GM23248 (cell line): ENCODE measurements around the gene HDAC3. TPM values are rescaled to one million over a fixed set of nuclear protein-coding genes. Genes with fewer than 3 reads are reported as not detected.

Experiments used
- DNase-seq: peaks from one replicate; pipeline ENCODE4 v3.0.0-alpha.2; 2015
- H2AFZ ChIP-seq: fragments of 200-600 bp; sonication (generic); 2 replicates; pipeline ENCODE4 v1.6.1; 2016; ENCODE audit warnings: antibody characterized with exemption
- H3F3A ChIP-seq: fragments of 200-600 bp; sonication (generic); 2 replicates; pipeline ENCODE4 v1.6.1; 2016; ENCODE audit warnings: mild to moderate bottlenecking, antibody characterized with exemption, mixed run types; ENCODE audit not compliant: insufficient read depth
- H3K27ac ChIP-seq: fragments of 200-600 bp; sonication (generic); 2 replicates; pipeline ENCODE4 v1.5.1; 2016; ENCODE audit warnings: mild to moderate bottlenecking
- H3K27me3 ChIP-seq: fragments of 200-600 bp; sonication (generic); replicated peaks from 2 replicates; pipeline ENCODE4 v1.6.1; 2016; ENCODE audit warnings: mild to moderate bottlenecking; ENCODE audit not compliant: insufficient read depth
- H3K36me3 ChIP-seq: fragments of 200-600 bp; sonication (generic); 2 replicates; pipeline ENCODE4 v1.6.1; 2016; ENCODE audit warnings: low read depth, mild to moderate bottlenecking
- H3K4me1 ChIP-seq: fragments of 200-600 bp; sonication (generic); 2 replicates; pipeline ENCODE4 v1.6.1; 2016; ENCODE audit warnings: mild to moderate bottlenecking; ENCODE audit not compliant: insufficient read depth
- H3K4me2 ChIP-seq: fragments of 200-600 bp; sonication (generic); one replicate; pipeline ENCODE4 v1.6.1; 2016; ENCODE audit warnings: mild to moderate bottlenecking; ENCODE audit not compliant: unreplicated experiment
- H3K4me3 ChIP-seq: fragments of 200-600 bp; sonication (generic); 2 replicates; pipeline ENCODE4 v1.5.1; 2016; ENCODE audit warnings: mild to moderate bottlenecking
- H3K79me2 ChIP-seq: fragments of 200-600 bp; sonication (generic); 2 replicates; pipeline ENCODE4 v1.6.1; 2016; ENCODE audit warnings: mild to moderate bottlenecking; ENCODE audit not compliant: insufficient read depth
- H3K9ac ChIP-seq: fragments of 200-600 bp; sonication (generic); 2 replicates; pipeline ENCODE4 v1.6.1; 2016; ENCODE audit warnings: mild to moderate bottlenecking
- H3K9me2 ChIP-seq: fragments of 200-600 bp; sonication (generic); 2 replicates; pipeline ENCODE4 v1.6.1; 2016; ENCODE audit warnings: mixed run types, mild to moderate bottlenecking, moderate library complexity; ENCODE audit not compliant: insufficient read depth
- H3K9me3 ChIP-seq: fragments of 200-600 bp; sonication (generic); one replicate; pipeline ENCODE4 v1.6.1; 2017; ENCODE audit warnings: low read depth
- H4K20me1 ChIP-seq: fragments of 200-600 bp; sonication (generic); 2 replicates; pipeline ENCODE4 v1.6.0; 2016; ENCODE audit not compliant: insufficient read depth
- EZH2 ChIP-seq: fragments of 200-600 bp; sonication (generic); IDR thresholded peaks from 2 replicates; pipeline ENCODE4 v1.6.1; 2018; ENCODE audit warnings: antibody characterized with exemption, mild to moderate bottlenecking; ENCODE audit not compliant: insufficient read depth, poor library complexity, severe bottlenecking
- EZH2phosphoT487 ChIP-seq: fragments of 200-600 bp; sonication (generic); IDR thresholded peaks from 2 replicates; pipeline ENCODE4 v1.6.1; 2018; ENCODE audit warnings: antibody characterized with exemption, moderate library complexity, mild to moderate bottlenecking, low read depth; ENCODE audit not compliant: insufficient read depth
- WGBS, 2 experiments: methylation state at CpG; one replicate each; pipeline ENCODE4 v1.1.6; 2015 to 2017; ENCODE audit warnings: low lambda C conversion rate in 2 of 2, low coverage in 1 of 2; ENCODE audit errors: missing lambda C conversion rate in 2 of 2; 5-methylcytosine and 5-hydroxymethylcytosine counted together
- in situ Hi-C: fragments of 300-500 bp; cut with MboI; formaldehyde crosslinking; loops from 2 replicates; pipeline ENCODE4 v1.15.0; 2020
- polyA plus RNA-seq: library from polyadenylated mRNA; unstranded; fragments of >200 nt; fragmentation: Nextera tagmentation; extraction: Ambion mirVana; gene quantifications from 2 replicates; pipeline ENCODE4 v1.2.1, GENCODE V29; 2016
- total RNA-seq: library from RNA; depleted of rRNA; stranded (reverse); fragments of >200 nt; shearing (Covaris generic); gene quantifications from 2 replicates; pipeline ENCODE4 v1.2.3, GENCODE V29; 2014

Gene HDAC3
- total and polyA plus RNA-seq, 2 experiments from 2014 or later: 53.2 to 62.9 TPM

DNA sequence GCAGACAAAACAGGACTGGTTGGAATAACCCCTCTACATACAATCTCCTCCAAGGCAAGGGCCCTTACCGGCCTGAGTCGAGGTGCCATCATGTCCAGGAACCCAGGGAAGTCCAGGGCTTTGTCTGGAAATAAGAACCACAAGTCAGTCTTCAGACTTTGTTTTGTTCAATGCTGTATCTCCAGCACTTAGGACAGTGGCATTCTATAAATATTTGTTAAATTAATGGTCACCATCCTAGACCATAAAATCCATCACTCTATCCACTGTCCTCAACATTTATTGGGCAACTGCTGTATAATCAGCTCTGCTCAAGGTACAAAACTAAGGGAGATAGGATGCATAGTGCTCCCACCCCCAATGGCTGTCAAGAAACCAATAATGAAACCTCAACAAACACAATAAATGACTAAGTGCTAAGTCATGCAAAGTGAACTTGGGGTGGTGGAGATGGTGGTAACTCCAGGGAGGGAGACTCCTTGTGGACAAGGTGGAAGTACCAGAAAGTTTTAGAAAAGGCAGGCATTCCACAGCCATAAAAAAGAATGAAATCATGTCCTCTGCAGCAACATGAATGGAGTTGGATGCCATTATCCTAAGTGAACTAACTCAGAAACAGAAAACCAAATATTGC lies 5.1 kb upstream of the HDAC3 start:
- peaks cover 5% of the 10 kb centered on the region; the same call in 1 of the 2 replicates for H3K36me3 ChIP-seq
- 74 to 83% methylated on average over 2 of the region's 2 CpGs for WGBS, 2 experiments
- H3K4me2 ChIP-seq: no peak overlapping the region
- no peak overlapping the region for H3K27ac ChIP-seq
- H3K79me2 ChIP-seq: no peaks in the 10 kb centered on the region
- H4K20me1 ChIP-seq: no peaks in the 10 kb centered on the region
- H3F3A ChIP-seq: peaks cover 14% of the 10 kb centered on the region; the same call in 1 of the 2 replicates
- no peak for TF ChIP-seq EZH2
- no peak for TF ChIP-seq EZH2phosphoT487
- peak; percentile 80 for DNase-seq
- no peak overlapping the region for H2AFZ ChIP-seq
- in situ Hi-C loops: no loop called here
- no peak overlapping the region for H3K4me3 ChIP-seq
- no peaks in the 10 kb centered on the region for H3K9me3 ChIP-seq
- H3K9me2 ChIP-seq: no peaks in the 10 kb centered on the region
- H3K4me1 ChIP-seq: peaks cover 5% of the 10 kb centered on the region; the same call in 1 of the 2 replicates
- H3K9ac ChIP-seq: no peak overlapping the region
- H3K27me3 ChIP-seq: no peaks in the 10 kb centered on the region

DNA sequence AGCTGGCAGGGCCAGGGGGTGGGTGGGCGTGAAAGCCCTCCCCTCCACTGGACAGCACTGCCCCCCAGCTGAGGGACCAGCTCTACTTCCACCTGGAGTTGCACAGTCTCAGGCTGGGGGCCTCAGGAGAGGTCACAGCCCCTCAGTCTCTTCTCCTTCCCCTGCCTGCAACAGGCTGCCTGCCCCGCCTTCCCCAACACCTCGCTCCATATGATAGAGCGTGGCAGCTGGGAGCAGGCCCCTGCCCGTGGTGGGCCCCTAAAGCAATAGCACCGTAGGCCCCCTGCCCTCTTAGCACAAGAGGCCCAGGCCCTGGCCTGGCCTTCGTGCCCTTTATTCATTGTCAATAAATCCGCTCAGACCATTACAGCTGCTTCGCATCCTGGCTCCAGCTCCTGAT lies 4.0 kb upstream of the HDAC3 start:
- TF ChIP-seq EZH2phosphoT487: no peak
- no peak for TF ChIP-seq EZH2
- Histone ChIP-seq H3K4me3 (no peak overlapping the region), H3K4me2 (no peak overlapping the region), H3K36me3 (peaks cover 3% of the 10 kb centered on the region; the same call in 1 of the 2 replicates), H4K20me1 (no peaks in the 10 kb centered on the region), H3K9me3 (no peaks in the 10 kb centered on the region), H3K9me2 (no peaks in the 10 kb centered on the region), H2AFZ (no peak overlapping the region), H3K9ac (no peak overlapping the region), H3K27me3 (no peaks in the 10 kb centered on the region), H3K4me1 (peaks cover 6% of the 10 kb centered on the region), H3F3A (peaks cover 14% of the 10 kb centered on the region; the same call in 1 of the 2 replicates), H3K27ac (no peak overlapping the region), H3K79me2 (peaks cover 9% of the 10 kb centered on the region)
- in situ Hi-C loops: no loop called here
- 85 to 88% methylated on average over 8 to 9 of the region's 9 CpGs for WGBS, 2 experiments
- DNase-seq: no peak

DNA sequence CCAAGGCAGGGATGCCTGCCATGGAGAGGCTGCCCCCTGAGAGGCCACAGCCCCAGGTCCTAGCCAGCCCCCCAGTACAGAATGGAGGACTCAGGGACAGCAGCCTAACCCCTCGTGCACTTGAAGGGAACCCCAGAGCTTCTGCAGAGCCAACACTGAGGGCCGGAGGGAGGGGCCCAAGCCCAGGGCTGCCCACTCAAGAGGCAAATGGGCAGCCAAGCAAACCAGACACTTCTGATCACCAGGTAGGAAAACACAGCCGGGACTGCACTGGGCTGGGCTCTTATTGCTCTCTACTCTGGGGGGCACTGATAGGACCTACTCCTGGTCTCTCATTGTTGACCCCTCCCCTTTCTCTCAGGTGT lies 3.4 kb upstream of the HDAC3 start:
- in situ Hi-C loops: no loop called here
- H3K9me2 ChIP-seq: no peaks in the 10 kb centered on the region
- peaks cover 12% of the 10 kb centered on the region for H3K4me1 ChIP-seq
- H3F3A ChIP-seq: peaks cover 14% of the 10 kb centered on the region; the same call in 1 of the 2 replicates
- H3K36me3 ChIP-seq: no peaks in the 10 kb centered on the region; the same call in 1 of the 2 replicates
- no peak overlapping the region for H3K27ac ChIP-seq
- no peaks in the 10 kb centered on the region for H4K20me1 ChIP-seq
- no peak overlapping the region for H3K9ac ChIP-seq
- H3K4me2 ChIP-seq: no peak overlapping the region
- TF ChIP-seq EZH2 (no peak), EZH2phosphoT487 (no peak)
- peaks cover 16% of the 10 kb centered on the region for H3K79me2 ChIP-seq
- no peak overlapping the region for H2AFZ ChIP-seq
- H3K27me3 ChIP-seq: no peaks in the 10 kb centered on the region
- H3K4me3 ChIP-seq: no peak overlapping the region
- WGBS, 2 experiments: 95 to 100% methylated on average over 2 to 3 of the region's 3 CpGs
- no peak for DNase-seq
- H3K9me3 ChIP-seq: no peaks in the 10 kb centered on the region

DNA sequence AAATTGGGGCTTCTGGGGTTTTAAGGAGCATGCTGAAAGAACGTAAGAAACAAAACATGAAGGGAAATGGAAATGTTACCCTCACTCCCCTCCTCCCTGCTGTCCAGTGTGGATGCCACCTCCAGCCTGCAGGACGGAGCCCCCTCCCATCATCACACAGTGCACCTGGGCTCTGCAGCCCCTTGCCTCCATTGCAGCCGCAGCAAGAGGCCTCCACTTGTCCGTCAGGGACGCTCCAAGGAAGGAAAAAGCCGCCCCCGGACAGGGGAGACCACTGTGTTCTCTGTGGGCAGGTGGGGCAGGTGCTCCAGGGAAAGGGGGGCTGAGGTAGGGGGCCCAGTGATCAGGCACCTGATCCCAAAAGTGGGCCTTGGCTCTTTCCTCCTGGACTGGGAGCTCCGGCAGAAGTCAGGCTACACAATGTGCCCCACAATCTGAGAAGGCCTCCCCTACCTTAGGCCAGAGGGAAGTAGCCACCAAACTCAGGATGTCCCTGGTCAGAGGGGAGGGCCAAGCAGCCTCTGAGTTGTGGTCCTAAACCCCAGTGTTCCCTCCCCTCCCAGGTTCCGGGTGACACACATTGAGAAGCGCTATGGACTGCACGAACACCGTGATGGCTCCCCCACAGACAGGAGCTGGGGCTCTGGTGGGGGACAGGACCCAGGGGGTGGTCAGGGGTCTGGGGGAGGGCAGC lies 2.9 kb upstream of the HDAC3 start:
- H3K9ac ChIP-seq: no peak overlapping the region
- H3K4me3 ChIP-seq: no peak overlapping the region
- H3K9me2 ChIP-seq: no peaks in the 10 kb centered on the region
- 93 to 96% methylated on average over 11 to 12 of the region's 12 CpGs for WGBS, 2 experiments
- no peaks in the 10 kb centered on the region for H4K20me1 ChIP-seq
- DNase-seq: no peak
- H3K4me2 ChIP-seq: no peak overlapping the region
- H2AFZ ChIP-seq: no peak overlapping the region
- H3K36me3 ChIP-seq: no peaks in the 10 kb centered on the region; the same call in 1 of the 2 replicates
- H3K9me3 ChIP-seq: no peaks in the 10 kb centered on the region
- H3F3A ChIP-seq: peaks cover 14% of the 10 kb centered on the region; the same call in 1 of the 2 replicates
- H3K27ac ChIP-seq: no peak overlapping the region
- H3K79me2 ChIP-seq: peaks cover 21% of the 10 kb centered on the region
- no peaks in the 10 kb centered on the region for H3K27me3 ChIP-seq
- in situ Hi-C loops: no loop called here
- peaks cover 15% of the 10 kb centered on the region for H3K4me1 ChIP-seq
- TF ChIP-seq EZH2 (no peak), EZH2phosphoT487 (no peak)
